GM12878 (cell line): ENCODE results near the gene CD79A. TPM values are rescaled to one million over a fixed set of nuclear protein-coding genes. Genes with fewer than 3 reads are reported as not detected.

Experiments used
- BACH1 ChIP-seq: fragments of 450-650 bp; IDR thresholded peaks from 2 replicates; pipeline ENCODE4 v1.6.1; 2017; ENCODE audit warnings: mild to moderate bottlenecking, borderline replicate concordance
- BHLHE40 ChIP-seq, 2 experiments: fragments of 450-650 bp in 1 of 2; IDR thresholded peaks; 2 replicates each; pipeline ENCODE4 v1.6.1; 2011 to 2017; ENCODE audit warnings: low read depth in 2 of 2, borderline replicate concordance in 1 of 2, improper control_type of control experiment in 1 of 2, low read length in 1 of 2, mild to moderate bottlenecking in 1 of 2
- CBFB ChIP-seq: IDR thresholded peaks from 2 replicates; pipeline ENCODE4 v1.6.1; 2016; ENCODE audit warnings: antibody characterized with exemption, low read depth
- CREB1 ChIP-seq: IDR thresholded peaks from 2 replicates; pipeline ENCODE4 v1.6.1; 2012; ENCODE audit warnings: low read depth, mild to moderate bottlenecking, inconsistent platforms
- E2F4 ChIP-seq: IDR thresholded peaks from 2 replicates; pipeline ENCODE4 v1.6.1; 2012; ENCODE audit warnings: low read depth, low read length, improper control_type of control experiment
- E4F1 ChIP-seq: fragments of 450-650 bp; IDR thresholded peaks from 2 replicates; pipeline ENCODE4 v1.6.1; 2018; ENCODE audit warnings: borderline replicate concordance, mild to moderate bottlenecking; ENCODE audit not compliant: partially characterized antibody
- EGR1 ChIP-seq, 2 experiments: IDR thresholded peaks; 1 replicate in 1 of 2; 2 replicates in 1 of 2; pipeline ENCODE4 v1.6.1; 2011 to 2012; ENCODE audit warnings: low read depth in 2 of 2, low read length in 2 of 2, borderline replicate concordance in 1 of 2, mild to moderate bottlenecking in 1 of 2, moderate library complexity in 1 of 2
- EP300 ChIP-seq, 2 experiments: fragments of 150-350 bp in 1 of 2; IDR thresholded peaks; 2 replicates each; pipeline ENCODE4 v1.6.1; 2011 to 2012; ENCODE audit warnings: low read depth in 2 of 2, low read length in 2 of 2, borderline replicate concordance in 1 of 2, improper control_type of control experiment in 1 of 2, inconsistent platforms in 1 of 2; ENCODE audit not compliant: control insufficient read depth in 1 of 2
- FOS ChIP-seq: IDR thresholded peaks from 3 replicates; pipeline ENCODE4 v1.6.1; 2011; ENCODE audit warnings: borderline replicate concordance; ENCODE audit not compliant: insufficient read length; ENCODE audit errors: extremely low read depth
- MAX ChIP-seq: IDR thresholded peaks from 2 replicates; pipeline ENCODE4 v1.6.1; 2012; ENCODE audit warnings: low read depth, low read length, improper control_type of control experiment
- MLLT1 ChIP-seq: fragments of 450-650 bp; IDR thresholded peaks from 2 replicates; pipeline ENCODE4 v1.6.1; 2016; ENCODE audit warnings: mild to moderate bottlenecking
- NBN ChIP-seq: fragments of 450-650 bp; IDR thresholded peaks from 2 replicates; pipeline ENCODE4 v1.6.1; 2016
- NFIC ChIP-seq: IDR thresholded peaks from 2 replicates; pipeline ENCODE4 v1.6.1; 2012; ENCODE audit warnings: low read depth, mild to moderate bottlenecking, inconsistent platforms, low read length, moderate library complexity
- NFYA ChIP-seq: IDR thresholded peaks from 2 replicates; pipeline ENCODE4 v1.6.1; 2011; ENCODE audit warnings: low read depth, mild to moderate bottlenecking, low read length, improper control_type of control experiment, borderline replicate concordance
- NR2C1 ChIP-seq: fragments of 450-650 bp; IDR thresholded peaks from 2 replicates; pipeline ENCODE4 v1.6.1; 2017; ENCODE audit warnings: antibody characterized with exemption, mild to moderate bottlenecking, moderate library complexity
- POLR2AphosphoS2 ChIP-seq: IDR thresholded peaks from 2 replicates; pipeline ENCODE4 v1.6.1; 2011; ENCODE audit warnings: low read depth, mild to moderate bottlenecking, low read length, improper control_type of control experiment, moderate library complexity
- RELB ChIP-seq: fragments of 450-650 bp; IDR thresholded peaks from 2 replicates; pipeline ENCODE4 v1.6.1; 2017; ENCODE audit warnings: low read depth, mild to moderate bottlenecking, moderate library complexity
- SUZ12 ChIP-seq: fragments of 200-600 bp; sonication (generic); IDR thresholded peaks from one replicate; pipeline ENCODE4 v1.6.1; 2018; ENCODE audit warnings: antibody characterized with exemption, mild to moderate bottlenecking; ENCODE audit not compliant: unreplicated experiment
- TCF3 ChIP-seq: IDR thresholded peaks from 2 replicates; pipeline ENCODE4 v1.6.1; 2012; ENCODE audit warnings: low read depth, mild to moderate bottlenecking, low read length, borderline replicate concordance; ENCODE audit not compliant: insufficient read depth
- YBX1 ChIP-seq: fragments of 450-650 bp; IDR thresholded peaks from 2 replicates; pipeline ENCODE4 v1.6.1; 2016; ENCODE audit warnings: antibody characterized with exemption
- ZNF384 ChIP-seq: IDR thresholded peaks from 2 replicates; pipeline ENCODE4 v1.6.1; 2012; ENCODE audit warnings: low read depth, mild to moderate bottlenecking, low read length, improper control_type of control experiment, borderline replicate concordance
- polyA plus RNA-seq, 11 experiments: library from polyadenylated mRNA; depleted of rRNA in 4 of 11; unstranded in 6 of 11; stranded (reverse) in 5 of 11; fragments of >200 nt; fragmentation: Nextera tagmentation in 4 of 11; fragmentation: Illumina TruSeq in 1 of 11; extraction: Ambion mirVana in 4 of 11; extraction: Trizol in 1 of 11; gene quantifications; 1 replicate in 1 of 11; 2 replicates in 10 of 11; pipeline versions ENCODE4 v1.2.1 to v1.2.3, GENCODE V29; 2011 to 2016; ENCODE audit warnings: inconsistent platforms in 2 of 11, missing spikeins in 2 of 11, low read depth in 1 of 11
- total RNA-seq, 4 experiments: library from RNA; depleted of rRNA in 3 of 4; stranded (reverse); fragments of >200 nt in 3 of 4; fragmentation: Illumina TruSeq in 1 of 4; extraction: Trizol in 1 of 4; gene quantifications; 2 replicates each; pipeline versions ENCODE4 v1.2.1 to v1.2.3, GENCODE V29; 2013 to 2021

Gene CD79A
- total and polyA plus RNA-seq, 10 of the 15 experiments (the other 5 are each of a cell fraction or from before 2014, with no cell fraction given): 38.8 to 414 (median 282) TPM

- TF ChIP-seq SUZ12 (no peak), ZNF384 (no peak), E2F4 (0 out of 2 replicates have a peak, but pooled peaks have one; percentile 17), NFIC (no peak; the same call in 1 of the 2 replicates), RELB (peak; percentile 82; the same call in 1 of the 2 replicates), MAX (peak; percentile 82), BACH1 (peak; percentile 80; the same call in 1 of the 2 replicates), TCF3 (peak; percentile 70; the same call in 1 of the 2 replicates), EGR1 (IDR thresholded peaks at IDR 0.05; ENCODE audit: borderline replicate concordance in 1 of 2, low read depth in 2 of 2, low read length in 2 of 2) (peak in 1 of 2 experiments; percentile 95; a peak in 2 of 3 replicates), NFYA (no peak), BHLHE40 (IDR thresholded peaks at IDR 0.05; ENCODE audit: borderline replicate concordance in 1 of 2, low read depth in 2 of 2, low read length in 1 of 2) (peak; percentile 57 to 82; a peak in 3 of 4 replicates), NR2C1 (peak; percentile 93), E4F1 (peak; percentile 71), CBFB (peak; percentile 81), YBX1 (no peak), NBN (peak; percentile 98), POLR2AphosphoS2 (peak; percentile 28), CREB1 (peak; percentile 70; the same call in 1 of the 2 replicates), FOS (no peak), MLLT1 (peak; percentile 91), EP300 (IDR thresholded peaks at IDR 0.05; ENCODE audit: borderline replicate concordance in 1 of 2, control insufficient read depth in 1 of 2, low read depth in 2 of 2, low read length in 2 of 2) (no peak; a peak in 1 of 4 replicates)
These were observed 7.0 kb downstream of the CD79A start (continued) for GRCh38 chr19:41883821-41884733.
